KMS-11 (cell line): ENCODE measurements around the gene LETM1.

Experiments used
- H2AFZ ChIP-seq: fragments of 200-600 bp; sonication (generic); 2 replicates; pipeline ENCODE4 v1.6.1; 2016; ENCODE audit warnings: antibody characterized with exemption, mixed run types, low read depth
- H3K27ac ChIP-seq: fragments of 200-600 bp; sonication (generic); 2 replicates; pipeline ENCODE4 v1.6.1; 2016; ENCODE audit warnings: mild to moderate bottlenecking, mixed run types
- H3K27me3 ChIP-seq: fragments of 200-600 bp; sonication (generic); 2 replicates; pipeline ENCODE4 v1.6.1; 2017; ENCODE audit warnings: mild to moderate bottlenecking, low read depth, mixed run types, moderate library complexity; ENCODE audit not compliant: insufficient read depth
- H3K36me3 ChIP-seq: fragments of 200-600 bp; sonication (generic); 2 replicates; pipeline ENCODE4 v1.6.1; 2017; ENCODE audit warnings: mild to moderate bottlenecking, mixed run types; ENCODE audit not compliant: insufficient read depth
- H3K4me1 ChIP-seq: fragments of 200-600 bp; sonication (generic); 2 replicates; pipeline ENCODE4 v1.6.1; 2016; ENCODE audit warnings: mild to moderate bottlenecking, low read depth, mixed run types; ENCODE audit not compliant: poor library complexity, severe bottlenecking
- H3K4me2 ChIP-seq: fragments of 200-600 bp; sonication (generic); 2 replicates; pipeline ENCODE4 v1.7.0; 2016; ENCODE audit warnings: mild to moderate bottlenecking, mixed run types
- H3K4me3 ChIP-seq: fragments of 200-600 bp; sonication (generic); IDR thresholded peaks from 2 replicates; pipeline ENCODE4 v1.6.1; 2017; ENCODE audit warnings: low read depth, low read length, mixed read lengths; ENCODE audit not compliant: insufficient read depth
- H3K79me2 ChIP-seq: fragments of 200-600 bp; sonication (generic); 2 replicates; pipeline ENCODE4 v1.6.1; 2016; ENCODE audit warnings: low read depth, mixed run types; ENCODE audit not compliant: insufficient read depth
- H3K9ac ChIP-seq: fragments of 200-600 bp; sonication (generic); 2 replicates; pipeline ENCODE4 v1.6.1; 2016; ENCODE audit warnings: mild to moderate bottlenecking, mixed run types
- H4K20me1 ChIP-seq: fragments of 200-600 bp; sonication (generic); 2 replicates; pipeline ENCODE4 v1.6.1; 2016; ENCODE audit warnings: mild to moderate bottlenecking, mixed run types; ENCODE audit not compliant: insufficient read depth
- TF ChIP-seq, protein P1 (sequence below): fragments of 200-600 bp; sonication (generic); conservative IDR thresholded peaks from 2 replicates; pipeline ENCODE4 v1.6.1; 2017; ENCODE audit warnings: low read depth, mild to moderate bottlenecking, antibody characterized with exemption, low read length, moderate library complexity, mixed read lengths

The LETM1 gene

DNA sequence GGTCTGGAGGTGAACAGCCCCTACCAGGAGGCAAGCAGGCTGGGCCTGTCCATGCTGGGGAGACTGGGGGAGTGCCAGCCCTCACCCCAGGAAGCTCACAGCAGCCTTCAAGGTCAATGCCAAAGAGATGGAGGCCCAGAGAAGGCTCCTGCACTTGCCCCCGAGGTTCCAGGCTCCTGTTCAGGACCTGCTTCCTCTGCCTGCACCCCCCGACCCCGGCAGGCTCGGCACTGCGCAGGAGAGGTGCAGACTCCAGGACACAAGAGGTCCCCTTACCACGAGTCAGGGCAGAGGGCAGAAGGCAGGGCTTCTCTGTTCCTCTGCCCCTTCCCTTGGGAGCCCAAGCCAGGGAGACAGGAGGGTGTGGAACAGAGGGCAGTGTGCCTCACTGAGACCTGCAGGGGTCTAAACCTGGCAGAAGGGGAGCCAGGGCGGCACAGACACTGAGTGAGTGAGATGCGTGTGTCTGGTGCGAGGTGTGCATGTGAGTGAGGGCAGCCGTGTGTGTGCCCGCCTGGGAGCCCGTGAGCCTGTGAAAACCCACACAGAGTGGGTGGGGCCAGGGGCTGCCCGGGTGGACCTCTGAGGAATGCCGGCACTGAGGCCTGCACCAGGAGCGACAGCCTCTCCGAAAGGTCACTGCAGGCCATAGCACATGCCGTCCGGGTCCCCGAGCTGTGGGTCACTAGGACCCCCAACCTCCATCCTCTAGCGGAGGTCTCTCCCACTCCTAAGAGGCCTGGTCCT, 93.5 kb downstream of the LETM1 start:
- Histone ChIP-seq H3K4me1 (no peaks in the 10 kb centered on the region), H3K4me3 (no peak overlapping the region), H3K27ac (no peak overlapping the region), H3K9ac (no peak overlapping the region), H4K20me1 (no peaks in the 10 kb centered on the region), H2AFZ (no peak overlapping the region), H3K79me2 (no peaks in the 10 kb centered on the region), H3K4me2 (no peak overlapping the region), H3K27me3 (peaks cover 6% of the 10 kb centered on the region; the same call in 1 of the 2 replicates), H3K36me3 (no peaks in the 10 kb centered on the region)
- TF ChIP-seq, protein P1, sequence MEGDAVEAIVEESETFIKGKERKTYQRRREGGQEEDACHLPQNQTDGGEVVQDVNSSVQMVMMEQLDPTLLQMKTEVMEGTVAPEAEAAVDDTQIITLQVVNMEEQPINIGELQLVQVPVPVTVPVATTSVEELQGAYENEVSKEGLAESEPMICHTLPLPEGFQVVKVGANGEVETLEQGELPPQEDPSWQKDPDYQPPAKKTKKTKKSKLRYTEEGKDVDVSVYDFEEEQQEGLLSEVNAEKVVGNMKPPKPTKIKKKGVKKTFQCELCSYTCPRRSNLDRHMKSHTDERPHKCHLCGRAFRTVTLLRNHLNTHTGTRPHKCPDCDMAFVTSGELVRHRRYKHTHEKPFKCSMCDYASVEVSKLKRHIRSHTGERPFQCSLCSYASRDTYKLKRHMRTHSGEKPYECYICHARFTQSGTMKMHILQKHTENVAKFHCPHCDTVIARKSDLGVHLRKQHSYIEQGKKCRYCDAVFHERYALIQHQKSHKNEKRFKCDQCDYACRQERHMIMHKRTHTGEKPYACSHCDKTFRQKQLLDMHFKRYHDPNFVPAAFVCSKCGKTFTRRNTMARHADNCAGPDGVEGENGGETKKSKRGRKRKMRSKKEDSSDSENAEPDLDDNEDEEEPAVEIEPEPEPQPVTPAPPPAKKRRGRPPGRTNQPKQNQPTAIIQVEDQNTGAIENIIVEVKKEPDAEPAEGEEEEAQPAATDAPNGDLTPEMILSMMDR, result no peak
